Cardiac fibroblast (primary cell): ENCODE measurements around the gene WDR6.
A peak's percentile ranks its signal among the peaks of the same experiment; 100 is the strongest.

Source experiments
- DNase-seq, 2 donors: peaks; one replicate each; pipeline versions ENCODE4 v3.0.0 to v3.0.0-alpha.2; 2010; ENCODE audit warnings: low read depth in 2 of 2
- H3K4me3 ChIP-seq, 2 donors: replicated peaks in 1 of 2; 1 replicate in 1 of 2; 2 replicates in 1 of 2; pipeline ENCODE4 v1.5.1; 2011; ENCODE audit warnings: low read depth in 2 of 2, low read length in 2 of 2, mild to moderate bottlenecking in 2 of 2, moderate library complexity in 1 of 2
- TF ChIP-seq, protein P1 (sequence below): IDR thresholded peaks from one replicate; pipeline ENCODE4 v1.5.1; 2011; ENCODE audit warnings: low read depth, mild to moderate bottlenecking, low read length, inconsistent platforms

Gene WDR6

GRCh38 chr3:48999085-48999858 is 7.9 kb upstream of the WDR6 start:
- no peak overlapping the region for H3K4me3 ChIP-seq
- no peak for DNase-seq
- TF ChIP-seq, protein P1, sequence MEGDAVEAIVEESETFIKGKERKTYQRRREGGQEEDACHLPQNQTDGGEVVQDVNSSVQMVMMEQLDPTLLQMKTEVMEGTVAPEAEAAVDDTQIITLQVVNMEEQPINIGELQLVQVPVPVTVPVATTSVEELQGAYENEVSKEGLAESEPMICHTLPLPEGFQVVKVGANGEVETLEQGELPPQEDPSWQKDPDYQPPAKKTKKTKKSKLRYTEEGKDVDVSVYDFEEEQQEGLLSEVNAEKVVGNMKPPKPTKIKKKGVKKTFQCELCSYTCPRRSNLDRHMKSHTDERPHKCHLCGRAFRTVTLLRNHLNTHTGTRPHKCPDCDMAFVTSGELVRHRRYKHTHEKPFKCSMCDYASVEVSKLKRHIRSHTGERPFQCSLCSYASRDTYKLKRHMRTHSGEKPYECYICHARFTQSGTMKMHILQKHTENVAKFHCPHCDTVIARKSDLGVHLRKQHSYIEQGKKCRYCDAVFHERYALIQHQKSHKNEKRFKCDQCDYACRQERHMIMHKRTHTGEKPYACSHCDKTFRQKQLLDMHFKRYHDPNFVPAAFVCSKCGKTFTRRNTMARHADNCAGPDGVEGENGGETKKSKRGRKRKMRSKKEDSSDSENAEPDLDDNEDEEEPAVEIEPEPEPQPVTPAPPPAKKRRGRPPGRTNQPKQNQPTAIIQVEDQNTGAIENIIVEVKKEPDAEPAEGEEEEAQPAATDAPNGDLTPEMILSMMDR: no peak

GRCh38 chr3:49001155-49001554 is 6.0 kb upstream of the WDR6 start:
- no peak for DNase-seq
- H3K4me3 ChIP-seq: no peak overlapping the region
- TF ChIP-seq, protein P1: no peak

GRCh38 chr3:49004352-49005302 is 2.6 kb upstream of the WDR6 start:
- H3K4me3 ChIP-seq: no peak overlapping the region
- TF ChIP-seq, protein P1: no peak
- no peak for DNase-seq

DNA sequence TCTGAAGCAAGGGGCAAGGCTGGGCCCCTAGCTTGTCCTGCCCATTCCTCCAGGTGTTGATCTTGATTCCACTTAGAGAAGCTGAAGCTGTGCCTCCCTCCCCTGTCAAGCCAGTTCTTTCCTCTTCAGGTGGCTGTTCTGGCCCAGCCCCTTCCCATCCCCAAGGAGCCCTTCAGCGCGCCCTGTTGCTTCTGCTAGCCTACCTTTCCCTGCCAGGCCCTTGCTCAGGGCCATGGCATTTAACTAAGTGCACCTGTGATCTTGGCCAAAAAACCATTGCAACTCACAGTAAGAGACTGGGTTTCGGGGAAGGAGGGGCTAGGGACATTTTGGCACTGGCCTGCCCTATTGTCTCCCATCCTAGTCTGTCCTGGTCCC is 1.9 kb upstream of the WDR6 start:
- TF ChIP-seq, protein P1: no peak
- no peak overlapping the region for H3K4me3 ChIP-seq
- no peak for DNase-seq

DNA sequence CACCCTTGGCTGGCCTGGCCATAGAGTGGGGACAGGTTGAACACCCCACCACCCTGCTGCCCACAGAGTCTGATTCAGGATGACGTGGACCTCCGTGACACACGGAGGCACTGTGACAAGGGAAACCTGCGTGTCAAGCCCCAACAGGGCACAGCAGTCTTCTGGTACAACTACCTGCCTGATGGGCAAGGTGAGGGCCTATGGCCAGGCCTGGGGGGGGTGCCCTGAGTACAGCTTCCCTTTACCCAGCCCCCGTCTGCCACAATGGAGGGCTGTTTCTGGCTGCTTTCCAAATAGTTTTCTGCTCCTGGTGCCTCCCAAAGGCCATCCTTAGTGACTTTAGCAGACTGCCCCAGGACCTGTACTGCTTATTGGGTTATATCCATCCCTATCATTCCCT is 1.2 kb upstream of the WDR6 start:
- TF ChIP-seq, protein P1: no peak
- DNase-seq: no peak
- H3K4me3 ChIP-seq: peak overlapping the region; percentile 64 to 88

- TF ChIP-seq, protein P1: no peak
- DNase-seq: peak; percentile 53 to 72
Observed at GRCh38 chr3:49006408-49007067, 653 bp upstream of the WDR6 start.

More at GRCh38 chr3:49006408-49007067, 653 bp upstream of the WDR6 start:
- peak overlapping the region; percentile 64 to 88 for H3K4me3 ChIP-seq
